Measurements from ENCODE around the gene KDM6A.

DNA sequence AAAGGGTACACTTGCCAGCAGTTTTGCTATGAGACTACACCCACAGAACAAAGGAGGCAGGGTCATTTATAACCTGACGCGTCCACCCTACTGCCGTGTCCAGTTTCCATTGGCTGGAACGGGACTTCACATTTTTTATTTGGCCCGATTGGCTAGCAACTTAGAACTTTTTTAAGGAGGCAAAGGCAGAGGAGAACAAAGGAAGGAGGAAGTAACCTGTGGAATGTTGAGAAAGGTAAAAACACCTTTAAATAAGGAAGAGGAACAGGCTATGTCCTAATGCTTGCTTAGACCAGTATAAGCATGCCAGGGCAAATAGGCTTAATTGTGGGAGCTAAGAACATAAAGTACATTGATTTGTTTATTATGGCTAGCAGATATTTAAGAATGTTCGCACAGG lies 18.7 kb downstream of the KDM6A start:
- TF ChIP-seq, protein P1, sequence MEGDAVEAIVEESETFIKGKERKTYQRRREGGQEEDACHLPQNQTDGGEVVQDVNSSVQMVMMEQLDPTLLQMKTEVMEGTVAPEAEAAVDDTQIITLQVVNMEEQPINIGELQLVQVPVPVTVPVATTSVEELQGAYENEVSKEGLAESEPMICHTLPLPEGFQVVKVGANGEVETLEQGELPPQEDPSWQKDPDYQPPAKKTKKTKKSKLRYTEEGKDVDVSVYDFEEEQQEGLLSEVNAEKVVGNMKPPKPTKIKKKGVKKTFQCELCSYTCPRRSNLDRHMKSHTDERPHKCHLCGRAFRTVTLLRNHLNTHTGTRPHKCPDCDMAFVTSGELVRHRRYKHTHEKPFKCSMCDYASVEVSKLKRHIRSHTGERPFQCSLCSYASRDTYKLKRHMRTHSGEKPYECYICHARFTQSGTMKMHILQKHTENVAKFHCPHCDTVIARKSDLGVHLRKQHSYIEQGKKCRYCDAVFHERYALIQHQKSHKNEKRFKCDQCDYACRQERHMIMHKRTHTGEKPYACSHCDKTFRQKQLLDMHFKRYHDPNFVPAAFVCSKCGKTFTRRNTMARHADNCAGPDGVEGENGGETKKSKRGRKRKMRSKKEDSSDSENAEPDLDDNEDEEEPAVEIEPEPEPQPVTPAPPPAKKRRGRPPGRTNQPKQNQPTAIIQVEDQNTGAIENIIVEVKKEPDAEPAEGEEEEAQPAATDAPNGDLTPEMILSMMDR (IDR thresholded peaks at IDR 0.05): no peak
- no peak for TF ChIP-seq EZH2 (IDR thresholded peaks at IDR 0.05; ENCODE audit: borderline replicate concordance, insufficient read depth, low read depth, low read length, poor library complexity, severe bottlenecking)

All from B cell (primary cell).